PC-3 (cell line): Measurements from ENCODE around the gene ARHGEF37. TPM values are rescaled to one million over a fixed set of nuclear protein-coding genes. Genes with fewer than 3 reads are reported as not detected.

ENCODE experiments used
- ATAC-seq: fragments of 200-7000 bp; cut with Tn5 transposase; 2 replicates; pipeline ENCODE4 v1.9.1; 2020; ENCODE audit warnings: mild to moderate bottlenecking, moderate library complexity
- BruUV-seq: library from RNA; stranded (reverse); fragments of 400-500 nt; replicated peaks from 2 replicates; lab custom pipeline; 2021; lab: Mats Ljungman, UMichigan
- CTCF ChIA-PET: fragments of 300-600 bp; sonication (Branson Sonifier 250); formaldehyde crosslinking; loops from one replicate; lab custom pipeline; 2022; ENCODE audit warnings: antibody characterized with exemption; lab: Charles Lee
- POLR2A ChIA-PET: fragments of 300-600 bp; sonication (Branson Sonifier 250); formaldehyde crosslinking; loops from one replicate; lab custom pipeline; 2022; ENCODE audit warnings: antibody characterized with exemption; ENCODE audit not compliant: unreplicated experiment; lab: Charles Lee
- DNase-seq: peaks from one replicate; pipeline ENCODE4 v3.0.0-alpha.2; 2015
- H2AFZ ChIP-seq: fragments of 300-600 bp; sonication (generic); 2 replicates; pipeline ENCODE4 v1.6.0; 2016; ENCODE audit warnings: antibody characterized with exemption, low read length
- H3F3A ChIP-seq: fragments of 300-600 bp; sonication (generic); one replicate; pipeline ENCODE4 v1.6.0; 2017; ENCODE audit warnings: antibody characterized with exemption, low read length, control low read depth, mild to moderate bottlenecking; ENCODE audit not compliant: unreplicated experiment
- H3K27ac ChIP-seq: fragments of 300-600 bp; sonication (generic); 2 replicates; pipeline ENCODE4 v1.5.1; 2016; ENCODE audit warnings: mild to moderate bottlenecking, low read length
- H3K27me3 ChIP-seq: fragments of 300-600 bp; sonication (generic); 2 replicates; pipeline ENCODE4 v1.6.1; 2016; ENCODE audit warnings: low read length, mixed read lengths
- H3K36me3 ChIP-seq: fragments of 300-600 bp; sonication (generic); 2 replicates; pipeline ENCODE4 v1.6.1; 2016; ENCODE audit warnings: low read depth, mixed run types, low read length, mixed read lengths
- H3K4me1 ChIP-seq: fragments of 300-600 bp; sonication (generic); 2 replicates; pipeline ENCODE4 v1.5.1; 2016; ENCODE audit warnings: low read length; ENCODE audit not compliant: insufficient read depth
- H3K4me2 ChIP-seq: fragments of 300-600 bp; sonication (generic); 2 replicates; pipeline ENCODE4 v1.6.0; 2016; ENCODE audit warnings: low read length
- H3K4me3 ChIP-seq: fragments of 300-600 bp; sonication (generic); 2 replicates; pipeline ENCODE4 v1.5.1; 2016; ENCODE audit warnings: mild to moderate bottlenecking, low read length, mixed read lengths
- H3K79me2 ChIP-seq: fragments of 300-600 bp; sonication (generic); 2 replicates; pipeline ENCODE4 v1.6.1; 2017; ENCODE audit warnings: low read length, mixed read lengths
- H3K9ac ChIP-seq: fragments of 300-600 bp; sonication (generic); 2 replicates; pipeline ENCODE4 v1.6.0; 2016; ENCODE audit warnings: mild to moderate bottlenecking, low read length
- H3K9me2 ChIP-seq: fragments of 300-600 bp; sonication (generic); replicated peaks from 2 replicates; pipeline ENCODE4 v1.6.1; 2016; ENCODE audit warnings: mixed run types, low read length, mixed read lengths
- H3K9me3 ChIP-seq: fragments of 300-600 bp; sonication (generic); 2 replicates; pipeline ENCODE4 v1.6.1; 2016; ENCODE audit warnings: low read length, mixed read lengths
- H4K20me1 ChIP-seq: fragments of 300-600 bp; sonication (generic); 2 replicates; pipeline ENCODE4 v1.6.1; 2016; ENCODE audit warnings: low read length, mixed read lengths
- EZH2 ChIP-seq: fragments of 300-600 bp; sonication (generic); IDR thresholded peaks from one replicate; pipeline ENCODE4 v1.6.1; 2017; ENCODE audit warnings: antibody characterized with exemption, mild to moderate bottlenecking, low read length; ENCODE audit not compliant: unreplicated experiment
- EZH2phosphoT487 ChIP-seq: fragments of 300-600 bp; sonication (generic); IDR thresholded peaks from 2 replicates; pipeline ENCODE4 v1.6.1; 2018; ENCODE audit warnings: mild to moderate bottlenecking, antibody characterized with exemption, low read length, borderline replicate concordance
- intact Hi-C: fragments of 100-400 bp; cut with micrococcal nuclease; formaldehyde crosslinking; loops from 2 replicates; pipeline ENCODE4 v1.9.0; 2023
- total RNA-seq: library from RNA; depleted of rRNA; stranded (reverse); fragments of >200 nt; gene quantifications from 2 replicates; pipeline ENCODE4 v1.2.3, GENCODE V29; 2014
- TF ChIP-seq, protein P1 (sequence below): fragments of 300-600 bp; sonication (generic); conservative IDR thresholded peaks from 2 replicates; pipeline ENCODE4 v1.5.1; 2017; ENCODE audit warnings: antibody characterized with exemption, low read depth, mild to moderate bottlenecking, low read length

The ARHGEF37 gene
- total RNA-seq, 1 experiment from 2014 or later = 6.5 TPM

DNA sequence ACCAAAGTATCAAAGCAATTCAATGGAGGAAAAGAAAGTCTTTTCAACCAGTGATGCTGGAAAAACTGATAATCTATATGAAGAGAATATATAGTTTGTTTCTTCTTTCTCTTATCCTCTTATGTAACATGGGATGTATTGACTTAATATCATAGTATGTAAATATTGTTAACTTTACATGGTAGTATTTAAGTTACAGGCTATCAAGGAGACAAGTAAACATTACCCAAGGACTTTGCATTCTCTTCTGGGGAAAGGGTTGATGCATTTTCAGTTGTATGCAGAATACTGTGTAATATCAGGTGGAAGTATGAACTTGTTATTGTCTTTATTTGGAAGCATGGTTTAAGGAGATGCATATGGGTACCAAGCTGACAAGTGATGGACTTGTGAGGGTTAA, 9.1 kb upstream of the ARHGEF37 start:
- POLR2A ChIA-PET = no interaction called here
- H3F3A ChIP-seq = no peaks in the 10 kb centered on the region
- no peak overlapping the region for H3K4me3 ChIP-seq
- H3K9ac ChIP-seq = no peak overlapping the region
- H3K4me1 ChIP-seq = no peaks in the 10 kb centered on the region
- DNase-seq (no peak), ATAC-seq (no peak)
- no peaks in the 10 kb centered on the region for H3K79me2 ChIP-seq
- no peak for TF ChIP-seq EZH2phosphoT487
- no peak for TF ChIP-seq EZH2
- TF ChIP-seq, protein P1, sequence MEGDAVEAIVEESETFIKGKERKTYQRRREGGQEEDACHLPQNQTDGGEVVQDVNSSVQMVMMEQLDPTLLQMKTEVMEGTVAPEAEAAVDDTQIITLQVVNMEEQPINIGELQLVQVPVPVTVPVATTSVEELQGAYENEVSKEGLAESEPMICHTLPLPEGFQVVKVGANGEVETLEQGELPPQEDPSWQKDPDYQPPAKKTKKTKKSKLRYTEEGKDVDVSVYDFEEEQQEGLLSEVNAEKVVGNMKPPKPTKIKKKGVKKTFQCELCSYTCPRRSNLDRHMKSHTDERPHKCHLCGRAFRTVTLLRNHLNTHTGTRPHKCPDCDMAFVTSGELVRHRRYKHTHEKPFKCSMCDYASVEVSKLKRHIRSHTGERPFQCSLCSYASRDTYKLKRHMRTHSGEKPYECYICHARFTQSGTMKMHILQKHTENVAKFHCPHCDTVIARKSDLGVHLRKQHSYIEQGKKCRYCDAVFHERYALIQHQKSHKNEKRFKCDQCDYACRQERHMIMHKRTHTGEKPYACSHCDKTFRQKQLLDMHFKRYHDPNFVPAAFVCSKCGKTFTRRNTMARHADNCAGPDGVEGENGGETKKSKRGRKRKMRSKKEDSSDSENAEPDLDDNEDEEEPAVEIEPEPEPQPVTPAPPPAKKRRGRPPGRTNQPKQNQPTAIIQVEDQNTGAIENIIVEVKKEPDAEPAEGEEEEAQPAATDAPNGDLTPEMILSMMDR = no peak
- H3K9me3 ChIP-seq = no peaks in the 10 kb centered on the region
- H2AFZ ChIP-seq = no peak overlapping the region
- H3K27me3 ChIP-seq = no peaks in the 10 kb centered on the region
- H3K4me2 ChIP-seq = no peak overlapping the region
- no TSS peak for BruUV-seq
- no peak overlapping the region for H3K27ac ChIP-seq
- intact Hi-C loops = no loop called here
- CTCF ChIA-PET = interaction anchor here (0.6 kb wide), 1 partner anchor 10 kb away, joined by 3 read pairs; no protein-coding TSS in a partner anchor
- no peaks in the 10 kb centered on the region for H3K9me2 ChIP-seq
- H4K20me1 ChIP-seq = no peaks in the 10 kb centered on the region
- H3K36me3 ChIP-seq = no peaks in the 10 kb centered on the region

DNA sequence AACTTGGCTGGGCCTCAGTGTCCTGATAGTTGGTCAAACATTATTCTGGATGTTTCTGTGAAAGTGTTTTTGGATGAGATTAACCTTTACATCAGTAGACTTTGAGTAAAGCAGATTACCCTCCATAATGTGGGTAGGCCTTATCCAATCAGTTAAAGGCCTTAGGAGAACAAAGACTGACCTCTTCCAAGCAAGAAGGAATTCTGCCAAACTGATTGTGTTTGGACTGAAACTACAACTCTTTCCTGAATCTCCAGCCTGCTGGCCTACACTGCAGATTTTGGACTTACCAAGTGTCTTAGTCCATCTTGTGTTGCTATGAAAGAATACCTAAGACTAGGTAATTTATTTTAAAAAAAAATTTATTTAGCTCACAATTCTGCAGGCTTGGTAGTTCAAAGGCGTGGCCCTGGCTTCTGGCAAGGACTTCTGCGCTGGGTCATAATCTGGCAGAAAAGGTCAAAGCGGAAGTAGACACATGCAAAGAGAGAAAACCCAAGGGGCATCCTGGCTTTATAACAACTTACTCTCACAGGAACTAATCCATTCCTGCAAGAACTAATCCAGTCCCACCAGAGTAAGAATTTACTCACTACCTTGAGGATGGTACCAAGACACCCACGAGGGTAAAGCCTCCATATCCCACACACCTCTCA, 8.6 kb upstream of the ARHGEF37 start:
- H4K20me1 ChIP-seq = no peaks in the 10 kb centered on the region
- intact Hi-C loops = no loop called here

More for the DNA sequence above, 8.6 kb upstream of the ARHGEF37 start:
- Histone ChIP-seq H3K79me2 (no peaks in the 10 kb centered on the region), H3K27me3 (no peaks in the 10 kb centered on the region), H3K36me3 (no peaks in the 10 kb centered on the region), H3K4me2 (no peak overlapping the region), H3F3A (no peaks in the 10 kb centered on the region), H3K9me2 (no peaks in the 10 kb centered on the region), H3K9ac (no peak overlapping the region), H3K4me1 (no peaks in the 10 kb centered on the region), H3K9me3 (no peaks in the 10 kb centered on the region), H2AFZ (no peak overlapping the region), H3K4me3 (no peak overlapping the region), H3K27ac (no peak overlapping the region)
- CTCF ChIA-PET = interaction anchor here (0.9 kb wide), 1 partner anchor 46 kb away, joined by 3 read pairs; no protein-coding TSS in a partner anchor
- BruUV-seq = no TSS peak
- no peak for TF ChIP-seq EZH2phosphoT487
- TF ChIP-seq, protein P1 = no peak
- DNase-seq (no peak), ATAC-seq (no peak)
- POLR2A ChIA-PET = no interaction called here
